ENCODE measurements around the gene LAMC3.

DNA sequence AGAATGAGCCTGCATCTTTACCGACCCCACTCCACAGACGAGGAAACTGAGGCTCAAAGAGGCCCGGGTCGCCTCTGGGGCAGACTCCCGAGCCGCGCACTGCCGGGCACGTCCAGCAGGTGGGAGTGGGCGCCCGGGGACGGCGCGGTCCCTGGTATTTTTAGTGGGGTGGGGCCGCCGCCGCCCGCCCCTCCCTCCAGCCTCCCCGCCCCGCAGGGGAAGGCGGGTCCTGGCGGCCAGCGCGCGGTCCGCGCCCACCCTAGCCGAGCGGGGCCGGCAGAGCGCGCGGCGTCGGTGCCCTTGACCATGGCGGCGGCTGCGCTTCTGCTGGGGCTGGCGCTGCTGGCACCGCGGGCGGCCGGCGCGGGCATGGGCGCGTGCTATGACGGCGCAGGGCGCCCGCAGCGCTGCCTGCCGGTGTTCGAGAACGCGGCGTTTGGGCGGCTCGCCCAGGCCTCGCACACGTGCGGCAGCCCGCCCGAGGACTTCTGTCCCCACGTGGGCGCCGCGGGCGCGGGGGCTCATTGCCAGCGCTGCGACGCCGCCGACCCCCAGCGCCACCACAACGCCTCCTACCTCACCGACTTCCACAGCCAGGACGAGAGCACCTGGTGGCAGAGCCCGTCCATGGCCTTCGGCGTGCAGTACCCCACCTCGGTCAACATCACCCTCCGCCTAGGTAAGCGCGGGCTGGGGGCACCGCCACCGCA lies at the start of gene LAMC3:
- no peak for TF ChIP-seq EZH2phosphoT487 (IDR thresholded peaks at IDR 0.05; ENCODE audit: borderline replicate concordance, low read depth, low read length)
- no peak for TF ChIP-seq CTCF (conservative IDR thresholded peaks at IDR 0.05; ENCODE audit: low read length)
